DND-41 (cell line): Measurements from ENCODE around the gene TBC1D2B.

ENCODE experiments used
- CTCF ChIP-seq: IDR thresholded peaks from 2 replicates; pipeline ENCODE4 v1.5.1; 2012; ENCODE audit warnings: borderline replicate concordance, low read length, moderate library complexity, mild to moderate bottlenecking; ENCODE audit not compliant: poor library complexity, severe bottlenecking; ENCODE audit errors: extremely low read depth
- EZH2 ChIP-seq: IDR thresholded peaks from 3 replicates; pipeline ENCODE4 v1.6.1; 2012; ENCODE audit warnings: borderline replicate concordance, low read depth, mild to moderate bottlenecking, moderate library complexity, low read length, inconsistent platforms; ENCODE audit not compliant: severe bottlenecking

DNA sequence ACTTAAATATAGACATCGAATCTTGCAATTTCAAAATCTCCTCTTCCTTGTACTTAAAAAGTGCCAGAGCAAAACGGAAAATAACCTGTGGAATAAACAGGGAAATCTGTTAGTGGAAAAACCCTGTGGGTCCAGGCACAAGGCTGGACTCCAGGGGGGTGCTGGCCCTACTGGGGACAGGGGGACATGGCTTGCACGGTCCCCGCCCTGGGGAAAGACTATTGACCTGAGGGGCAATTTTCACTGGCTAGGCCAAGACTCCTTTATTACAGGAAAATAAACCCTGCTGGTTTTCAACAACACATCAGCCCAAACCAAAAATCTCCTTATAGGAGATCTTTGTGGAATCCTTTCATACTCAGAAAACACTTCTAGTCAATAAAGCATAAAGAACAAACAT is 75.9 kb downstream of the TBC1D2B start:
- TF ChIP-seq CTCF (no peak), EZH2 (no peak)
